ENCODE data around the gene RGPD8. TPM values are rescaled to one million over a fixed set of nuclear protein-coding genes. Genes with fewer than 3 reads are reported as not detected.
A peak's percentile ranks its signal among the peaks of the same experiment; 100 is the strongest.
"Not testable (repeated sequence)": the region's sequence is repeated elsewhere in the genome, so short reads cannot be mapped to it uniquely, and the experiment has no call there.

Gene RGPD8
- 15.5 and 16.1 TPM in 2 replicates for total RNA-seq

DNA sequence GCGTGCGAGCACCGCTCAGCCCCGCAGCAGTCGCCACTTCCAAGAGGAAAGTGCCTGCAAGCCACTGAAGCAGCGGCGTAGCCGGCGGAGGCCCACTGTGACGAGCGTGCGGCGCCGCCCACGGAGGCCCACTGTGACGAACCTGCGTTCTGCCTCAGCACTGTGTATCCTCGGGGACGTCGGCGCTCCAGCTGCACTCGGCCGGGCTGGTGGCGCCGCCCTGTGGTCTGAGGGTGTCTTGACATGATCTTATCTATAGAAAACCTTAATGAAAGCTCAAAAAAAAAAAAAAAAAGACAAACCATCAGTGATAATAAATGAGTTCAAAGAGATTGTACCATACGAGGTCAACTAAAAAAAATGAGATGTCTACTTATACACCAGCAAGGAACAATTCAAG lies at the start of gene RGPD8:
RGPD8 (minus strand) TSS at position 166 of the 400 bp plus-strand sequence. CDS start 192 bp downstream, outside the sequence.
- intact Hi-C loops (cut with micrococcal nuclease) = loop anchor here (5.0 kb wide), 1 partner anchor 381 kb away; no protein-coding TSS in a partner anchor
- H3K36me3 Mint-ChIP-seq (ENCODE audit: low read depth); H3K27me3 Mint-ChIP-seq (ENCODE audit: low read depth); H3K4me1 Mint-ChIP-seq (ENCODE audit: low read depth); H3K9me3 Mint-ChIP-seq: not testable (repeated sequence)
- H3K4me3 Mint-ChIP-seq (ENCODE audit: low read depth) = peak within 1 kb of the TSS; percentile 86
- peak within 1 kb of the TSS; percentile 75 for H3K27ac Mint-ChIP-seq
- DNase-seq (ENCODE audit: low spot score) = peak; percentile 87

DNA sequence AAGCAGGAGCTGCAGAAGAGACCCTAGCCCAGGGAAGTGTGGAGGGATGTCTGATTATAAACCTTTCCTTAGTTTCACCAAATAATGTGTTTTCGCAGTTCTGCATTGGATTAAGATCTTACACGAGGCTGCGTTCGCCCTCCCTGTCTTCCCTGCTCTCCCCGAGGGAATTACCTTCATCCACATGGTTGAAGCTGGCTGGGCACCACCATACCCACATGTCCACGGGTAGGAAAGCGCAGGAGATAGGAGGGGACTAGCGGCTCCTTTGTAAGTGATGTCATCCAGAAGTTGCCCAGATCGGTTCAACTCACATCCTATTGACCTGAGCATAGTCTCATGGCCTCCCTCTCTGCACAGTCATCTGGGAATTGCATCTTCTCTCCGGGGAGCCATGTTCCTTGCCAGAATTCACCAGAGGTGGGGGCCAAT lies 49.6 kb upstream of the RGPD8 start:
- Mint-ChIP-seq H3K4me3 (ENCODE audit: low read depth) (peak overlapping the region; percentile 93), H3K27ac (peak overlapping the region; percentile 77), H3K27me3 (ENCODE audit: low read depth) (no peaks in the 10 kb centered on the region), H3K36me3 (ENCODE audit: low read depth) (peaks cover 36% of the 10 kb centered on the region), H3K4me1 (ENCODE audit: low read depth) (peaks cover 33% of the 10 kb centered on the region), H3K9me3 (no peaks in the 10 kb centered on the region)
- DNase-seq (ENCODE audit: low spot score) = no peak
- intact Hi-C loops (cut with micrococcal nuclease) = loop anchor here (5.0 to 10.0 kb wide), 3 partner anchors 206 to 296 kb away; partner anchors contain the start of genes NT5DC4 and ZC3H6

DNA sequence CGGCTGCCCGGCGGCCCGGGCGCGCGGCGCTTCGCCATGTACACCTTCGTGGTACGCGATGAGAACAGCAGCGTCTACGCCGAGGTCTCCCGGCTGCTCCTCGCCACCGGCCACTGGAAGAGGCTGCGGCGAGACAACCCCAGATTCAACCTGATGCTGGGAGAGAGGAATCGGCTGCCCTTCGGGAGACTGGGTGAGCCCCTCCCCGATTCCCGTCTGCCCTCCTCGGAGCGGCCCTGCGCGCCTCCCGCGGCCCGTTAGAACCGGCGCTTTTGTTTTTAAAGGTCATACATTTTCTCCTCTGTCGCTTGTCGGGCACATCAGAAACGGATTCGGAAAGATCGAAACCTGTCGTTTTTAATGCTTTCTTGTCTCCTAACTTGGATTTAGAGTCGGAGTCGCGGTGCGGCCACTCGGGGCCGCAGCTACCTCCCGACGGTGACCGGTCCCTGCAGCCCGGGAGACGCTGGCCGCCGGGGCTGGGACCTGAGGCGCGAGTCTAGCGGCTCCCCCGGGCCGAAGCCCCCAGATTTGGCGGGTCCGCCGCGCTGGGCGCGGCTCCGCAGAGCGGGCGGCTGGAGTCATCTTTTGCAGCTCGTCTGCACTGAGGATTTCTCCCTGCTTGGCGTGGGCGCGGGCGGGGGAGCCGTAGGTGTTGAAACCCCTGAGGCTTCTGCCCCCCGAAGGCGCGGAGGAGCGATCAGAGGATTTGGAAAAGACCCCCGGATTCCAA lies 49.0 kb upstream of the RGPD8 start:
- no peaks in the 10 kb centered on the region for H3K27me3 Mint-ChIP-seq (ENCODE audit: low read depth)
- peak overlapping the region; percentile 93 for H3K4me3 Mint-ChIP-seq (ENCODE audit: low read depth)
- no peaks in the 10 kb centered on the region for H3K9me3 Mint-ChIP-seq
- H3K27ac Mint-ChIP-seq = peak overlapping the region; percentile 85
- peak; percentile 14 for DNase-seq (ENCODE audit: low spot score)
- H3K36me3 Mint-ChIP-seq (ENCODE audit: low read depth) = peaks cover 30% of the 10 kb centered on the region
- intact Hi-C loops (cut with micrococcal nuclease) = loop anchor here (5.0 to 10.0 kb wide), 3 partner anchors 205 to 295 kb away; partner anchors contain the start of genes NT5DC4 and ZC3H6
- H3K4me1 Mint-ChIP-seq (ENCODE audit: low read depth) = peaks cover 33% of the 10 kb centered on the region

DNA sequence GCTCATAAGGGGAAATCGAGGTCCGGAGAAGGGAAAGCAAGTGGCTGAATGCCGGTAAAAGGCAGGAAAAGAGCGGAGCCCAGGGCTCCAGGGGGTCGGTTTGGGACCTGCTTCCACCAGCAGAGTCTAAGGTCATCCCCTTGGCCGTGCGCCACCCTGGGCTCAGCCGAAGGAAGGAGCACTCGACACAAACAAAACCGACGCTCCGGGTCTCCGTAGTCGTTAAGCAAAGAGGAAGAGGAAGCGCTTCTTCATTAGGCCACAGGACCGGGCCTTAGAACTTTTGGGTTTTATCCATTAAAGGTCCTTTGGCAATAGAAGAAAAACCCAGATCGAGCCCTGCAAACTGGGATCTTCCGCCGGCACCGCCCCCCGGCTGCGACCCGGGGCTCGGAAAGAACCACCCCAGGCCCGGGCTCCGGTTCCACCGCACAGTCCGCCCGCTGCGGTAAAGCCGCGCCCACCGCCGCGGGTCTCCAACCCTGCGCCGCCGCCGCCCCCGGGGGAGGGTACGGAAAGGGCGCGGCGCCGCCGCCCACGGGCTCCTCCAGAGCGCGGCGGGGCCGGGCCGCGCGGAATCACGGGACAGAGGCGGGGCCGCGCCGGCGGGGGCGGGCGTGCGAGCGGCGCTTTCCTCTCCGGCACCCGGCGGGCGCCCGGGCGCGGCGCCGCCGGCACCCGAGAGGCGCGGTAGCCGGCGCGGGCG lies 48.2 kb upstream of the RGPD8 start, which contains the start of gene TTL:
TTL (plus strand) TSS at position 629 of the 706 bp plus-strand sequence. CDS start 189 bp downstream, outside the sequence.
- peak; percentile 79 for DNase-seq (ENCODE audit: low spot score)
- Mint-ChIP-seq H3K27me3 (ENCODE audit: low read depth) (no peaks in the 10 kb centered on the region), H3K36me3 (ENCODE audit: low read depth) (peaks cover 28% of the 10 kb centered on the region), H3K9me3 (no peaks in the 10 kb centered on the region), H3K4me1 (ENCODE audit: low read depth) (peaks cover 28% of the 10 kb centered on the region), H3K4me3 (ENCODE audit: low read depth) (peak within 1 kb of the TSS; percentile 93), H3K27ac (peak within 1 kb of the TSS; percentile 94)
- intact Hi-C loops (cut with micrococcal nuclease) = loop anchor here (1.0 to 10.0 kb wide), 6 partner anchors 61 to 294 kb away; partner anchors contain the start of genes CHCHD5, NT5DC4, POLR1B and ZC3H6

DNA sequence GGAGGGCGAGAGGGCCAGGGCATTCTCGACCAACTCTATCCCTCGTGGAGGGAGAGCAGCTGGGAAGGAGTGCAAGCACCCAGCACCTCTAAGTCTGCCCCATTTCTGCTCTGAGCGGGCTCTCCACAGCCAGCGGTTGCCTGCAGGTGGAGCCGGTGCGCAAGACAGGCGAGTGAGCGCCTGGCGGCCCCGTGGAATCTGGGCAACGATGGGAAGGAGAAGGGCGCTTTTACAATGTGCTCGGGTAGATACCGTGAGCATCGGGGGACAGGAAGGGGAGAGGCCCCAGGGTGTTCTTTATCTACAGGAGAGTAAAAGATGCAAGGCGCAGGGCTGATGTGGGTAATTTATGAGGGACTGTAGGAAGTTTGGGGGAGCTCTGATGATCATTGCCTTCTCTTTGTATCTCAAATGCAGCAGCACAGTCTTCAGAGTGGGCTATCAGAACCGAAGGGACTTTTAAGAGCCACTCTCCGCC lies 47.6 kb upstream of the RGPD8 start:
- peaks cover 22% of the 10 kb centered on the region for H3K4me1 Mint-ChIP-seq (ENCODE audit: low read depth)

DNA sequence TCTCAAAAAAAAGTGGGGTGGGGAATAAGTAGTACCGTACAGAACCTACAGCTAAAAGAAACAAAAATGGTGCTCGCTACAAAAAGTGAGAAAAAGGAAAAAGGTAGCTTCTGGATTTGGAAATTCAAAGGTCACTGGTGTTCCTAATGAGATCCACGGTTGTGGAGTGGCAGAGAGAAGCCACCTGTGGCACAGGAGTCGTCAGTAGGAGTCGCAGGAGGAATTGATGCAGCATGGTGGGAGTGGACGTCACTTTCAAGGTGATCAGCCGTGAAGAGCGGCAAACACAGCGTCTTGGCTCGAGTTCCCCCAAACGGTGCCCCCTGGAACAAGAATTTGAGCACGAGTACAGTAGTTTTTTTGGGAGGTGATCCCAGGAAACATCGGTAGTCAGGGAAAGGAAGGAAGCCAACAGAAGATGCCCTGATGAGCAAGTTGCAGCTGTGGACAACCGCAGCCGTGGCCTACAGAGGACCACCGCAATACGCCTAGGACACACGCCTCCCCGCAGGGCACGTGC lies 47.1 kb upstream of the RGPD8 start:
- H3K36me3 Mint-ChIP-seq (ENCODE audit: low read depth) = peaks cover 20% of the 10 kb centered on the region
- peak overlapping the region; percentile 72 for H3K27ac Mint-ChIP-seq
- H3K9me3 Mint-ChIP-seq = no peaks in the 10 kb centered on the region
- no peaks in the 10 kb centered on the region for H3K27me3 Mint-ChIP-seq (ENCODE audit: low read depth)
- peaks cover 21% of the 10 kb centered on the region for H3K4me1 Mint-ChIP-seq (ENCODE audit: low read depth)
- intact Hi-C loops (cut with micrococcal nuclease) = loop anchor here (1.0 to 10.0 kb wide), 6 partner anchors 62 to 293 kb away; partner anchors contain the start of genes CHCHD5, NT5DC4, POLR1B and ZC3H6
- DNase-seq (ENCODE audit: low spot score) = no peak
- peak overlapping the region; percentile 92 for H3K4me3 Mint-ChIP-seq (ENCODE audit: low read depth)

More for the DNA sequence above, 47.6 kb upstream of the RGPD8 start:
- H3K4me3 Mint-ChIP-seq (ENCODE audit: low read depth) = peak overlapping the region; percentile 92
- peak overlapping the region; percentile 94 for H3K27ac Mint-ChIP-seq
- DNase-seq (ENCODE audit: low spot score) = peak; percentile 81
- H3K27me3 Mint-ChIP-seq (ENCODE audit: low read depth) = no peaks in the 10 kb centered on the region
- peaks cover 22% of the 10 kb centered on the region for H3K36me3 Mint-ChIP-seq (ENCODE audit: low read depth)
- no peaks in the 10 kb centered on the region for H3K9me3 Mint-ChIP-seq
- intact Hi-C loops (cut with micrococcal nuclease) = loop anchor here (1.0 to 10.0 kb wide), 6 partner anchors 61 to 294 kb away; partner anchors contain the start of genes CHCHD5, NT5DC4, POLR1B and ZC3H6

DNA sequence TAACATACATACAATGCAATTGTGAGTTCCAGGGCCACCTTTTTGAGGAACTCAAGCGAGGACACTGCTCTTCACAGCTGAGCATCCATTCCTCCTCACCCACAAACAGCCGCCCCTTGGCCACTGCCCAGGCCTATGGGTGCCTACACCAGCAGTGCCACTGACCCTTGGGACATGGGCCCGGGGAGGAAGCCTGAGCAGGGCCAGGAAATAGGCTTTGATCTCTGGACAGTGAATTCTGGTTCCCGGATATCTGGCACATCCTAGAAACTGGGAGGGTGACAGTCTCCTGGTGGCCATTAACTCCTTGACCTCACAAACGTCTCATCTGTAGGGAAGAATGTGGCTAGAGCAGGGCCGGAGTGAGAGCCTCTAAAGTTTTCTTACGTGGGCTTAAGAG lies 43.0 kb upstream of the RGPD8 start:
- Mint-ChIP-seq H3K27ac (no peak overlapping the region), H3K4me3 (ENCODE audit: low read depth) (no peak overlapping the region), H3K27me3 (ENCODE audit: low read depth) (no peaks in the 10 kb centered on the region), H3K9me3 (no peaks in the 10 kb centered on the region), H3K36me3 (ENCODE audit: low read depth) (no peaks in the 10 kb centered on the region), H3K4me1 (ENCODE audit: low read depth) (peaks cover 7% of the 10 kb centered on the region)
- no peak for DNase-seq (ENCODE audit: low spot score)
- intact Hi-C loops (cut with micrococcal nuclease) = no loop called here

DNA sequence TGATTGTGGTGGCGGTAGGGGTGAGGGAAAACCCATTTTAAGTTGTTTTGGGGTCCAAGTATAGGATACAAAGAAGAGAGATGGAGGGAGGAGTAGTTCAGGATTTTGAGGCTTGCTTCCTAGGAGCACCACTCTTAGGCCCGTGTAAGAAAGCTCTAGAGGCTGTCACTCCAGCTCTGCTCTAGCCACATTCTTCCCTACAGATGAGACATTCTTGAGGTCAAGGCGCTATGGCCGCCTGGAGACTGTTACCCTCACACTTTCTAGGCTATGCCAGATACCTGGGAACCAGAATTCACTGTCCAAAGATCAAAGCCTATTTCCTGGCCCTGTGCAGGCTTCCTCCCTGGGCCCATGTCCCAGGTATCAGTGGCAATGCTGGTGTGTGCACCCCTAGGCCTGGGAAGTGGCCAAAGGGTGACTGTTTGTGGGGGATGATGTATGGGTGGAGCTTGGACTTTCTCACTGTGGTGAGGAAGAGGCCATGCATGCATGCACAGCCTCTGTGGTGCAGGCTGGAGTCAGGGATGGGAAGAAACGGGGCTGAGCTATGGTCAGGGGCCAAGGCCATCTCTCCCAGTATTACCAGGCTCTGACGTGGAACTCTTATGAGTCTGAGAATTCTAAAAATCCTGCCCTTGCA lies 41.5 kb upstream of the RGPD8 start:
- no peaks in the 10 kb centered on the region for H3K36me3 Mint-ChIP-seq (ENCODE audit: low read depth)
- H3K4me3 Mint-ChIP-seq (ENCODE audit: low read depth) = no peak overlapping the region
- no peaks in the 10 kb centered on the region for H3K9me3 Mint-ChIP-seq
- DNase-seq (ENCODE audit: low spot score) = no peak
- intact Hi-C loops (cut with micrococcal nuclease) = no loop called here
- H3K4me1 Mint-ChIP-seq (ENCODE audit: low read depth) = no peaks in the 10 kb centered on the region
- no peak overlapping the region for H3K27ac Mint-ChIP-seq
- no peaks in the 10 kb centered on the region for H3K27me3 Mint-ChIP-seq (ENCODE audit: low read depth)

DNA sequence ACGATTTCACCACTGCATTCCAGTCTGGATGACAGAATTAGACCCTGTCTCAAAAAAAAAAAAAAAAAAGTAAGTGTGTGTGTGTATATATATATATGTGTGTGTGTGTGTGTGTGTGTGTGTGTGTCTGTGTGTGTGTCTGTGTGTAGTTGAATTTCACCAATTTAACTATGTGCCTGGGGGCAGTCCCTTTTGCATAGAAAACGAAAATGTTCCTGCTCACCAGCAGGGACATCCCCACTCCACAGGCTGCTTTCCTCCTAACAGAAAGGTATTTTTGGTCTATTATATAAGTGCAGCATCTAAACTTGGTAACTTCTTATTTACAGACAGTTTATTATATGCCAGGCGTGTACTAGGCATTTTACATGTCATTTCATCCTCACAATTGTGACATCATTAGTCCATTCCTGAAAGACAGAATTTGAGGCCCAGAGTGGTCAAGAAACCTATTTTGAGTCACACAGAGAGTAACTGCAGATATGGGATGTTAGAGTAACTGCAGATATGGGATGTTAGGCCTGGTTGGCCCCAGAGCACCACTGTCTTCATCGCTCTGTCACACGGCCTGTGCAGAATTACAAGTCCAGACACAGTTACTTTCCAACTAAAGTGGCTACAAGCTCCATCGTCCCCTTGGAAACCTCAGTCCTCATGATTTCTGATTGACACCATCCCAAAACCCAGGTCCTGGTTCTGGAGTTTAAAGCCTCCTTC lies 39.3 kb upstream of the RGPD8 start:
- intact Hi-C loops (cut with micrococcal nuclease) = no loop called here
- Mint-ChIP-seq H3K27me3 (ENCODE audit: low read depth) (peaks cover 10% of the 10 kb centered on the region), H3K4me3 (ENCODE audit: low read depth) (no peak overlapping the region), H3K9me3 (no peaks in the 10 kb centered on the region), H3K27ac (no peak overlapping the region), H3K4me1 (ENCODE audit: low read depth) (no peaks in the 10 kb centered on the region), H3K36me3 (ENCODE audit: low read depth) (no peaks in the 10 kb centered on the region)
- DNase-seq (ENCODE audit: low spot score) = no peak

DNA sequence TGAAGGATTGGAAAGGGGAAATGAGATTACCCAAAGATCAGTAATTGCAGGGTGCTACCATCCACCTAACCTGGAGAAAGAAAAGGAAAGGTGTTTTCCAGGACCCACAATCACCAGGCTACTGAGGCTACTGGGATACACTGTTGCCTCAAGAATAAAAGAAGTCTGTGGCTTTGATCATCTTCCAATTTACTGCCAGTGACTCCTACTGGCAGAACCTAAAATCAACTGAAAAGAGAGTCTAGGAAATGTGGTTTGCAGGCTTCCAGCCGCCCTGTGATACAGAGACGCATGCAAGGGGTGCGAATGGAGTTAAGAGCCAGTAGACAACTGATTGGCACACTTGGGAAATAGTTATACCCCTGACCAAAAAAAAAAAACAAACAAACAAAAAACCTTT lies 31.9 kb upstream of the RGPD8 start:
- intact Hi-C loops (cut with micrococcal nuclease) = no loop called here
- H3K27me3 Mint-ChIP-seq (ENCODE audit: low read depth) = peaks cover 41% of the 10 kb centered on the region
- no peaks in the 10 kb centered on the region for H3K9me3 Mint-ChIP-seq
- H3K4me1 Mint-ChIP-seq (ENCODE audit: low read depth) = no peaks in the 10 kb centered on the region
- no peak overlapping the region for H3K27ac Mint-ChIP-seq
- DNase-seq (ENCODE audit: low spot score) = no peak
- H3K4me3 Mint-ChIP-seq (ENCODE audit: low read depth) = no peak overlapping the region
- no peaks in the 10 kb centered on the region for H3K36me3 Mint-ChIP-seq (ENCODE audit: low read depth)

DNA sequence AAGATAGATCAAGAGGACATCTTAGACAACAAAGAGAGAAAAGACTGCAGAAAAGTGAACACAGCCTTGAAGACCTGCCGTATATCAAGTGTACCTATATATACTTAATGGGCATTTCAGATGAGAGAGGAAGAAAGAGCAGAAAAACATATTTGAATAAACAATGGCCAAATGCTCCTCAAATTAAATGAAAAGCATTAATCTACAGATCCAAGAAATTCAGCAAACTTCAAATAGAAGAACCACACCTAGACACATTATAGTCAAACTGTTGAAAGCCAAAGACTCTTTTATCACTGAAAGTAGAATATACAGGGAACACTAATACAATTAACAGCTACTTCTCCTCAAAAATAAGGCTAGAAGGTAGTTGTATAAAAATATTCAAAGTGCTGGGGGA lies 29.8 kb upstream of the RGPD8 start:
- H3K27me3 Mint-ChIP-seq (ENCODE audit: low read depth) = peaks cover 39% of the 10 kb centered on the region
- H3K4me1 Mint-ChIP-seq (ENCODE audit: low read depth) = no peaks in the 10 kb centered on the region
- intact Hi-C loops (cut with micrococcal nuclease) = no loop called here
- no peak overlapping the region for H3K4me3 Mint-ChIP-seq (ENCODE audit: low read depth)
- no peaks in the 10 kb centered on the region for H3K36me3 Mint-ChIP-seq (ENCODE audit: low read depth)
- H3K9me3 Mint-ChIP-seq = no peaks in the 10 kb centered on the region
- H3K27ac Mint-ChIP-seq = no peak overlapping the region
- DNase-seq (ENCODE audit: low spot score) = no peak

DNA sequence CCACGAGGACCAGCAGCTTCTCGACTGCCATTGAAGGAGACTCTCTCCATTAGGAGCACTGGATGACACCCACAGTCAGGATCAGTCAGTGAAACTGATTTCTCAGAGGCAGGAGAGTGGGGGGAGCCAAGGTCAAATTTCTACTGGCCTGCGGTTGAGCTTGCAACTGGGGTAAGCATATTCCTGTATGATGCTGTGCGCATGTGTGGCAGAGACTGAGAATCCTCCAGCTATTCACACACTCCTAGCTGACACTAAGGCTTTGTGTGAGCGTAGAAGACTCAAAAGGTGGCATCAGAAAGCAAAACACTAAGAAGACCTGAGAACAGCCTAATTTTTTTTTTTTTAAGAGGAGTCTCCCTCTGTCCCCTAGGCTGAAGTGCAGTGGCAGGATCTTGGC lies 28.7 kb upstream of the RGPD8 start:
- H3K36me3 Mint-ChIP-seq (ENCODE audit: low read depth) = no peaks in the 10 kb centered on the region
- no peak for DNase-seq (ENCODE audit: low spot score)
- intact Hi-C loops (cut with micrococcal nuclease) = no loop called here
- H3K4me3 Mint-ChIP-seq (ENCODE audit: low read depth) = no peak overlapping the region
- no peaks in the 10 kb centered on the region for H3K4me1 Mint-ChIP-seq (ENCODE audit: low read depth)
- H3K27ac Mint-ChIP-seq = no peak overlapping the region
- peaks cover 28% of the 10 kb centered on the region for H3K27me3 Mint-ChIP-seq (ENCODE audit: low read depth)
- H3K9me3 Mint-ChIP-seq = no peaks in the 10 kb centered on the region

Data from activated T-helper 2 cell treated with anti-CD3 and anti-CD28 coated beads, Interferon-gamma antibody, Interleukin-2, Interleukin-4, amounts not matched to agents 10 μg/mL and 5 μg/mL and 100 μg/mL, durations not matched to agents 14 hours and 24 hours and 36 hours (primary cell).